ENCODE results near the gene MOGAT2. TPM values are rescaled to one million over a fixed set of nuclear protein-coding genes. Genes with fewer than 3 reads are reported as not detected.
"Not testable (repeated sequence)": the region's sequence is repeated elsewhere in the genome, so short reads cannot be mapped to it uniquely, and the experiment has no call there.

The MOGAT2 gene
- total RNA-seq, 1 experiment from 2014 or later, result 0.08 TPM

- H3K36me3 ChIP-seq (ENCODE audit: control insufficient read depth, insufficient read depth, low read length); H3K27me3 ChIP-seq (ENCODE audit: control insufficient read depth, insufficient read depth, low read length); intact Hi-C loops (cut with micrococcal nuclease; ENCODE audit: unreplicated experiment); BruUV-seq (replicated peaks); ATAC-seq; H3K9me3 ChIP-seq (ENCODE audit: control insufficient read depth, insufficient read depth, low read depth, low read length); CTCF ChIA-PET; POLR2A ChIA-PET; H3K4me3 ChIP-seq (ENCODE audit: low read depth in 2 of 2, low read length in 2 of 2); DNase-seq (ENCODE audit: low read depth, low spot score); H3K4me1 ChIP-seq (ENCODE audit: control insufficient read depth, insufficient read depth, low read length); in situ Hi-C loops (cut with HindIII; ENCODE audit: low pct_unique_long_range_greater_than_20kb, low sequenced_read_pairs); H3K27ac ChIP-seq (ENCODE audit: low read length): not testable (repeated sequence)
Observed at GRCh38 chr11:75754933-75755332, 37.3 kb downstream of the MOGAT2 start.

- in situ Hi-C loops (cut with HindIII; ENCODE audit: low pct_unique_long_range_greater_than_20kb, low sequenced_read_pairs) (no loop called here), intact Hi-C loops (cut with micrococcal nuclease; ENCODE audit: unreplicated experiment) (no loop called here)
- Histone ChIP-seq H3K4me3 (ENCODE audit: low read depth in 2 of 2, low read length in 2 of 2) (no peak overlapping the region), H3K9me3 (ENCODE audit: control insufficient read depth, insufficient read depth, low read depth, low read length) (no peaks in the 10 kb centered on the region), H3K27me3 (ENCODE audit: control insufficient read depth, insufficient read depth, low read length) (no peaks in the 10 kb centered on the region), H3K4me1 (ENCODE audit: control insufficient read depth, insufficient read depth, low read length) (no peaks in the 10 kb centered on the region), H3K27ac (ENCODE audit: low read length) (no peak overlapping the region), H3K36me3 (ENCODE audit: control insufficient read depth, insufficient read depth, low read length) (no peaks in the 10 kb centered on the region)
- POLR2A ChIA-PET, result no interaction called here
- no peak for DNase-seq (ENCODE audit: low read depth, low spot score)
- no TSS peak for BruUV-seq (replicated peaks)
- no peak for ATAC-seq
- CTCF ChIA-PET, result no interaction called here
- TF ChIP-seq REST (IDR thresholded peaks at IDR 0.05; ENCODE audit: insufficient read depth in 1 of 2, low read depth in 2 of 2, low read length in 1 of 2), result no peak
- no peak for TF ChIP-seq POLR2AphosphoS5 (IDR thresholded peaks at IDR 0.05; ENCODE audit: low read depth, low read length)
- no peak for TF ChIP-seq TCF7L2 (IDR thresholded peaks at IDR 0.05; ENCODE audit: low read depth, low read length)
- no peak for TF ChIP-seq SIN3A (IDR thresholded peaks at IDR 0.05; ENCODE audit: borderline replicate concordance, insufficient read depth, low read depth, low read length)
- no peak for TF ChIP-seq CTCF (IDR thresholded peaks at IDR 0.05)
Observed at GRCh38 chr11:75757651-75758050, 40.0 kb downstream of the MOGAT2 start.

- Histone ChIP-seq H3K36me3 (ENCODE audit: control insufficient read depth, insufficient read depth, low read length) (no peaks in the 10 kb centered on the region), H3K4me1 (ENCODE audit: control insufficient read depth, insufficient read depth, low read length) (no peaks in the 10 kb centered on the region), H3K4me3 (ENCODE audit: low read depth in 2 of 2, low read length in 2 of 2) (no peak overlapping the region), H3K27me3 (ENCODE audit: control insufficient read depth, insufficient read depth, low read length) (no peaks in the 10 kb centered on the region), H3K9me3 (ENCODE audit: control insufficient read depth, insufficient read depth, low read depth, low read length) (no peaks in the 10 kb centered on the region), H3K27ac (ENCODE audit: low read length) (no peak overlapping the region)
- ChIA-PET POLR2A (interaction anchor here (0.7 kb wide), 1 partner anchor 65 kb away, joined by 3 read pairs; no protein-coding TSS in a partner anchor), CTCF (interaction anchor here (0.6 kb wide), 1 partner anchor 561 kb away, joined by 8 read pairs; no protein-coding TSS in a partner anchor)
- intact Hi-C loops (cut with micrococcal nuclease; ENCODE audit: unreplicated experiment), result no loop called here
- TF ChIP-seq REST (IDR thresholded peaks at IDR 0.05; ENCODE audit: insufficient read depth in 1 of 2, low read depth in 2 of 2, low read length in 1 of 2) (no peak), CTCF (IDR thresholded peaks at IDR 0.05) (no peak), SIN3A (IDR thresholded peaks at IDR 0.05; ENCODE audit: borderline replicate concordance, insufficient read depth, low read depth, low read length) (no peak), TCF7L2 (IDR thresholded peaks at IDR 0.05; ENCODE audit: low read depth, low read length) (no peak), POLR2AphosphoS5 (IDR thresholded peaks at IDR 0.05; ENCODE audit: low read depth, low read length) (no peak)
- DNase-seq (ENCODE audit: low read depth, low spot score), result no peak
- in situ Hi-C loops (cut with HindIII; ENCODE audit: low pct_unique_long_range_greater_than_20kb, low sequenced_read_pairs), result no loop called here
- no peak for ATAC-seq
- no TSS peak for BruUV-seq (replicated peaks)
Observed at GRCh38 chr11:75759832-75760231, 42.2 kb downstream of the MOGAT2 start.

Data from Panc1 (cell line).